Breast epithelium (tissue), 4 donors: ENCODE measurements around the gene SLC15A1. TPM values are rescaled to one million over a fixed set of nuclear protein-coding genes. Genes with fewer than 3 reads are reported as not detected.

Source experiments
- DNase-seq, 2 donors: peaks; one replicate each; pipeline ENCODE4 v3.0.0-alpha.2; 2019; ENCODE audit warnings: low spot score in 2 of 2
- H3K27ac ChIP-seq, 2 donors: fragments of 200-600 bp; sonication (generic) in 1 of 2; one replicate each; pipeline ENCODE4 v1.5.1; 2016 to 2019; ENCODE audit warnings: mild to moderate bottlenecking in 1 of 2
- H3K27me3 ChIP-seq, 2 donors: fragments of 200-600 bp; sonication (generic) in 1 of 2; one replicate each; pipeline versions ENCODE4 v1.5.1 to v1.6.0; 2017 to 2019; ENCODE audit warnings: control low read depth in 1 of 2, mild to moderate bottlenecking in 1 of 2
- H3K36me3 ChIP-seq: fragments of 200-600 bp; one replicate; pipeline ENCODE4 v1.5.1; 2019
- H3K4me1 ChIP-seq, 2 donors: fragments of 200-600 bp; sonication (generic); one replicate each; pipeline ENCODE4 v1.5.1; 2016 to 2019; ENCODE audit warnings: control low read depth in 1 of 2
- H3K4me3 ChIP-seq, 3 donors: fragments of 200-600 bp; sonication (generic); 1 replicate in 2 of 3; 2 replicates in 1 of 3; pipeline ENCODE4 v1.5.1; 2016 to 2019; ENCODE audit warnings: mild to moderate bottlenecking in 3 of 3, moderate library complexity in 2 of 3
- H3K9me3 ChIP-seq, 2 donors: fragments of 200-600 bp; sonication (generic) in 1 of 2; one replicate each; pipeline ENCODE4 v1.5.1; 2016 to 2019; ENCODE audit warnings: control low read depth in 1 of 2
- POLR2A ChIP-seq: fragments of 450-650 bp; IDR thresholded peaks from one replicate; pipeline ENCODE4 v1.6.1; 2016; ENCODE audit warnings: antibody characterized with exemption, mild to moderate bottlenecking, moderate library complexity
- POLR2AphosphoS5 ChIP-seq, 3 donors: sonication (generic); formaldehyde crosslinking; IDR thresholded peaks; one replicate each; pipeline ENCODE4 v1.6.1; 2017; ENCODE audit warnings: antibody characterized with exemption in 3 of 3
- intact Hi-C: fragments of 100-400 bp; cut with DNase I; formaldehyde crosslinking; loops from one replicate; pipeline ENCODE4 v1.15.1; 2023; ENCODE audit warnings: low total_unique reads
- total RNA-seq, 3 donors: library from RNA; depleted of rRNA; stranded (reverse); fragments of >200 nt; gene quantifications; one replicate each; pipeline ENCODE4 v1.1.0, GENCODE V29; 2016
- TF ChIP-seq, protein P1 (sequence below), 3 donors: fragments of 450-650 bp; IDR thresholded peaks; one replicate each; pipeline ENCODE4 v1.5.1; 2016 to 2017; ENCODE audit warnings: antibody characterized with exemption in 3 of 3, mild to moderate bottlenecking in 3 of 3, moderate library complexity in 3 of 3

Gene SLC15A1
- total RNA-seq, 3 donors from 2014 or later, result 1.3 TPM; not detected in 2

DNA sequence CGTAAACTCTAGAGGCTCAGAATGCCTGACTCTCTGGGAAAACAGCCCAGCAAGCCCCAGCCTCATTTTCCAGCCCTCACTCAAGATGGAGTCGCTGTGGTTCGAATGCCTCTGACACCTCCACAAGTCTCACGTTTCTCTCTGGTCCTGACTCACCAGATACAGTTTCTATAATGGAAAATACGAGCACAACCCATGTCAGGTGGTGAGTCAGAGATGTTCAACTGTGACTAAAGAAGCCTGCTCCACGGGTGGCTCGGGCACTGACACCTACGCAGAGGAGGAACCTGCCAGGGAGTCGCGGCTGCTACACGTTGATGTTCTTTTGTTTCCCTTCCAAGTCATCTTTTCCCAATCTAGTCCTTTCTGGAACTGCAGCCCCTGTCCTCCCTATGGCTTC, 88.4 kb downstream of the SLC15A1 start:
- no peaks in the 10 kb centered on the region for H3K36me3 ChIP-seq
- H3K9me3 ChIP-seq, result no peaks in the 10 kb centered on the region
- no peak for TF ChIP-seq POLR2AphosphoS5 (IDR thresholded peaks at IDR 0.05)
- TF ChIP-seq POLR2A, result no peak
- TF ChIP-seq, protein P1, sequence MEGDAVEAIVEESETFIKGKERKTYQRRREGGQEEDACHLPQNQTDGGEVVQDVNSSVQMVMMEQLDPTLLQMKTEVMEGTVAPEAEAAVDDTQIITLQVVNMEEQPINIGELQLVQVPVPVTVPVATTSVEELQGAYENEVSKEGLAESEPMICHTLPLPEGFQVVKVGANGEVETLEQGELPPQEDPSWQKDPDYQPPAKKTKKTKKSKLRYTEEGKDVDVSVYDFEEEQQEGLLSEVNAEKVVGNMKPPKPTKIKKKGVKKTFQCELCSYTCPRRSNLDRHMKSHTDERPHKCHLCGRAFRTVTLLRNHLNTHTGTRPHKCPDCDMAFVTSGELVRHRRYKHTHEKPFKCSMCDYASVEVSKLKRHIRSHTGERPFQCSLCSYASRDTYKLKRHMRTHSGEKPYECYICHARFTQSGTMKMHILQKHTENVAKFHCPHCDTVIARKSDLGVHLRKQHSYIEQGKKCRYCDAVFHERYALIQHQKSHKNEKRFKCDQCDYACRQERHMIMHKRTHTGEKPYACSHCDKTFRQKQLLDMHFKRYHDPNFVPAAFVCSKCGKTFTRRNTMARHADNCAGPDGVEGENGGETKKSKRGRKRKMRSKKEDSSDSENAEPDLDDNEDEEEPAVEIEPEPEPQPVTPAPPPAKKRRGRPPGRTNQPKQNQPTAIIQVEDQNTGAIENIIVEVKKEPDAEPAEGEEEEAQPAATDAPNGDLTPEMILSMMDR (IDR thresholded peaks at IDR 0.05), result no peak
- H3K27me3 ChIP-seq, result no peaks in the 10 kb centered on the region
- no peak for DNase-seq
- no peak overlapping the region for H3K4me3 ChIP-seq
- intact Hi-C loops, result no loop called here
- no peaks in the 10 kb centered on the region for H3K4me1 ChIP-seq
- H3K27ac ChIP-seq, result no peak overlapping the region

DNA sequence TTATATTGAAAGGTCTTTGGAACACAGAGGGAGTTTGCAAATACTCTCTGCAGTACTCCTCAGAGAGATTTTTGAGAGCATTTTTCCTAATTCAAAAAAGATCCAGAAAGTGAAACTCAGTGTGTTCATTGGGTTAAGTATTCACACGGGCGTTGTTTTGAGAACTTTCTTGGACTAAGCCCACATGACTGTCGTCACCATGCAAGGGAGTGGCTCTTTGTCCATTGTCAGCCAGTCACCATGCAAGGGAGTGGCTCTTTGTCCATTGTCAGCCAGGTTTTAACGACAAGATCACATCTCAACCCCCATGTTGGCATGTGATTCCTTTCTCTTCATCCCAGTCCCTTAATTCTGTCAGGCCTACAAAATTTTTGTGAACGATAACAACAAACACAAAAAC, 94.3 kb downstream of the SLC15A1 start:
- Histone ChIP-seq H3K9me3 (no peaks in the 10 kb centered on the region), H3K4me1 (no peaks in the 10 kb centered on the region), H3K27ac (peak overlapping the region in 1 of 2 donors; percentile 54), H3K27me3 (no peaks in the 10 kb centered on the region), H3K4me3 (peak overlapping the region in 1 of 3 donors; percentile 37), H3K36me3 (no peaks in the 10 kb centered on the region)
- DNase-seq, result no peak
- TF ChIP-seq, protein P1 (IDR thresholded peaks at IDR 0.05), result no peak
- TF ChIP-seq POLR2A, result no peak
- TF ChIP-seq POLR2AphosphoS5 (IDR thresholded peaks at IDR 0.05), result no peak
- intact Hi-C loops, result no loop called here

DNA sequence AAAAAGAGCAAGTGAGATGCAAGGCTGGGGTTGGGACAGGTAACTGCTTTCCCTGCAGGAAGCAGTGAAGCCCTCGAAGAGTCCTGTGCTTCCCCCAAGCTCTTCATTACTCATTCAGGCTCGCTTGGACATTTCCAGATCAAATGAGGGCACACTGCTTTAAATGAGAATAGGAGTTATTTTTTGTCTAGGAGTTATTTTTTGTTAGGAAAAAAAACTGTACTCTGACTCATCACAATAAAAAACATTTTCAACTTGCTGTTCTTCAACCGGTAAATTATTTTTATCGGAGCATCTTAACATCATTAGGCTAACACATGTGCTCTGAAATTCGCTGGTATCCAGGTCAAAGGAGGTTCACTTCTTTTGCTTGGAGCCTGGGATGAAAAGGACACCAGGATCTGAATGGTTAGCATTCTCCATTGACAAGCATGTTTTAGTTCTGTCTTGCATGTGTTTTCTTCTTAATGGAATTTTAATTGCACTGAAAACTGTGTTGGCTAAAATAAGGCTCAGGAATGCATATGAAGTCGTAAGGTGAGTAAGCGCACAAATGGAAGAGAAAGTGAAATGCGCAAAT, 94.9 kb downstream of the SLC15A1 start:
- Histone ChIP-seq H3K4me1 (no peaks in the 10 kb centered on the region), H3K27ac (peak overlapping the region in 1 of 2 donors; percentile 54), H3K27me3 (no peaks in the 10 kb centered on the region), H3K4me3 (peak overlapping the region in 1 of 3 donors; percentile 37), H3K36me3 (no peaks in the 10 kb centered on the region), H3K9me3 (no peaks in the 10 kb centered on the region)
- no peak for TF ChIP-seq POLR2AphosphoS5 (IDR thresholded peaks at IDR 0.05)
- TF ChIP-seq, protein P1 (IDR thresholded peaks at IDR 0.05), result no peak
- no peak for TF ChIP-seq POLR2A
- intact Hi-C loops, result no loop called here
- no peak for DNase-seq

DNA sequence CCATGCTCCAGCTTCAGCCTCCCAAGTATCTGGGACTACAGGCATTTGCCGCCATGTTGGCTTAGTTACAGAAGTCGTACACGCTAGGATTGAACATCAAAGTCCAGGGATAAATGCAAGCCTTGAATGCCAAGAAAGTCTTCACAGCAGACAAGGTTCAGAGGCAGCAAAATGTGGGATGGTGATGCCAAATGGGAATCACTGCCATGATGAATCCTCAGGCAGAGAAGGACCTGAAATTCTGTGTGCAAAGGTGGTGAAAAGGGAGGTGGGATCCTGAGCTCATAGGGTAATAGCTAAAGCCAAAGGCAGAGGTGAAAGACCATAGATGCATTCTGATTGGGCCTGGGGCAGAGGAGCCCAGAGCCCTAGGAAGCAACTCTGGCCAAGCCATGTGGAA, 96.2 kb downstream of the SLC15A1 start:
- H3K27me3 ChIP-seq, result no peaks in the 10 kb centered on the region
- no peak overlapping the region for H3K4me3 ChIP-seq
- no peak for TF ChIP-seq POLR2A
- no peak for TF ChIP-seq POLR2AphosphoS5 (IDR thresholded peaks at IDR 0.05)
- TF ChIP-seq, protein P1 (IDR thresholded peaks at IDR 0.05), result no peak
- no peak for DNase-seq
- H3K9me3 ChIP-seq, result no peaks in the 10 kb centered on the region
- intact Hi-C loops, result no loop called here
- H3K4me1 ChIP-seq, result no peaks in the 10 kb centered on the region
- no peaks in the 10 kb centered on the region for H3K36me3 ChIP-seq
- H3K27ac ChIP-seq, result no peak overlapping the region

DNA sequence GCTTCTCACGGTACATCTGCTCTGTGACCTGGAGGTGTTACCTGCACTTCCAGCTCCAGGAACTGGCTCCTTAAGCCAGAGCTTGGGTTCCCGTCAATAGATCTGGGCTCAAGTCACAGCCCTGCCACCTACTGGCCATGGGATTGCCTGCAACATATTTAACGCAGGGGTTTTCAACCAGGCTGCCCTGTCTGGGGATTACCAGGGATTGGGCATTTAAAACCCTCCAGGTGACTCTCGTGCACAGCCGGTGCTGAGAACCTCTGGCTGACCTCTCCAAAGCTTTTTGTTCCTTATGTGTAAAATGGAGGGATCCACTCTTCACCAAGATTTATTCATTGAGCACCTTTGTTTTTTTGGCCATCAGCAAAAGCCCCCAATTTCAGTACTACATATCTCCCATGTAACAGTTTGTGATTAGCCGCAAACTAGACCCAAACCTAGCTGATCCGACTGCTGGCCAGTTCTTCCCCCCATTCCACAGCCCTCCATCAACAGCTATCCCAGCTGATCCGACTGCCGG, 98.9 kb downstream of the SLC15A1 start:
- DNase-seq, result peak; percentile 76 to 78
- H3K4me1 ChIP-seq, result no peaks in the 10 kb centered on the region
- no peaks in the 10 kb centered on the region for H3K27me3 ChIP-seq
- H3K36me3 ChIP-seq, result no peaks in the 10 kb centered on the region
- no peaks in the 10 kb centered on the region for H3K9me3 ChIP-seq
- H3K27ac ChIP-seq, result no peak overlapping the region
- intact Hi-C loops, result loop anchor here (5.0 kb wide), 1 partner anchor 206 kb away; no protein-coding TSS in a partner anchor
- no peak overlapping the region for H3K4me3 ChIP-seq
- TF ChIP-seq, protein P1 (IDR thresholded peaks at IDR 0.05), result peak; percentile 91 to 92 (median 92)
- TF ChIP-seq POLR2AphosphoS5 (IDR thresholded peaks at IDR 0.05) (peak in 2 of 3 donors; percentile 18 to 21), POLR2A (no peak)
